Measurements from ENCODE around the gene EIF4B.
"Not testable (repeated sequence)": the region's sequence is repeated elsewhere in the genome, so short reads cannot be mapped to it uniquely, and the experiment has no call there.

EIF4B gene

DNA sequence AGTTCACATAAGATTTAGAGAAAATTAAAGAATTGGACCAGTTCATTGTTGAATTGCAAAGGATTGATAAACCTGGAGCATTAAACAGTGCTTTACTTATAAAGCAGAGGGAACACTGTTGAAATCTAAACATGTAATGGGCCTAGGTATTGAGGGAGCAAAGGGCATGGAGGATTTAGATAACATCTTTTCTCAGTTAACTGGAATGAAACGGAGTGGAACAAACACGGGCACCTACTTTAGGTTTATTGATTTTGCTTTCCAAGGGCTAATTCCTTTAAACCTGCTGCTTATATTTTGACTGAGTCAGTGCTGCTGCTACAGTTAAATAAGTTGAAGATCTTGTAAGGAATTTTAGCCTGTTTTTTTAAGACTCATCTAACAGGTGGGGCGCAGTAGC is 5.6 kb downstream of the EIF4B start:
- Histone ChIP-seq H3K4me1 (ENCODE audit: control insufficient read depth, low read depth, low read length) (peaks cover 5% of the 10 kb centered on the region), H3K4ac (ENCODE audit: low read depth, low read length) (no peak overlapping the region), H2BK15ac (replicated peaks; ENCODE audit: low read depth) (no peak overlapping the region), H2AK5ac (ENCODE audit: low read length) (no peak overlapping the region), H3K18ac (ENCODE audit: low read length) (no peak overlapping the region), H3K4me2 (ENCODE audit: low read length) (no peak overlapping the region), H3K23ac (ENCODE audit: low read length) (no peak overlapping the region), H3K27ac (ENCODE audit: low read depth, low read length) (no peak overlapping the region), H2BK5ac (ENCODE audit: low read length) (no peak overlapping the region), H4K5ac (ENCODE audit: low read length) (no peak overlapping the region), H3K9ac (ENCODE audit: low read length) (no peak overlapping the region), H3K79me2 (ENCODE audit: control insufficient read depth, insufficient read depth, low read length) (peaks cover 83% of the 10 kb centered on the region), H3K27me3 (ENCODE audit: insufficient read depth, low read length, poor library complexity) (no peaks in the 10 kb centered on the region), H3K36me3 (ENCODE audit: control insufficient read depth, insufficient read depth, low read length) (no peaks in the 10 kb centered on the region), H3K56ac (ENCODE audit: low read length) (no peak overlapping the region), H3K79me1 (ENCODE audit: low read length) (no peaks in the 10 kb centered on the region), H4K8ac (ENCODE audit: low read depth, low read length) (no peak overlapping the region), H3K4me3 (ENCODE audit: low read length) (no peak overlapping the region), H2BK120ac (ENCODE audit: low read depth, low read length) (no peak overlapping the region)
- DNase-seq = no peak
- no CpG with 5 or more reads among the region's 3 CpGs for WGBS (ENCODE audit: extremely low coverage, insufficient coverage, low lambda C conversion rate)

DNA sequence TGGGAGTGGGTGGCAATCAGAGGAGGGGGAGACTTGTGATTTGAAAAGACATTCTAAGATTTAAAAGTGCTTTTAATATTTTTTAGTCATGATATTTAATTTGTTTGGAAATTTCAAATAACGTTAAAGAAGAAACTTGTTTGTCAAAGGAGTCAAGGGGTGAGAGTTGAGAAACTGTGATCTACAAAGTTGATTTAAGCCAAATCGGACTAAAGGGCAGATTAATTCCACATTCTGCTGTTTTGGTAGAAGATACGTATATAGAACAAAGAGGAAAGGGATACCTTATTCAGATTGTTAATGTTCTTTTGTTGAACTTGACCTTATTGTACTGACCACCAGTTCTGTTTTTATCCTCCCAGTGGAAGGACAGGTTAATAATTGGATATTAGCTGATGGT is 6.7 kb downstream of the EIF4B start:
- peaks cover 2% of the 10 kb centered on the region for H3K4me1 ChIP-seq (ENCODE audit: control insufficient read depth, low read depth, low read length)
- no peak overlapping the region for H3K27ac ChIP-seq (ENCODE audit: low read depth, low read length)
- no peak for DNase-seq
- peaks cover 1% of the 10 kb centered on the region for H3K79me1 ChIP-seq (ENCODE audit: low read length)
- H2BK5ac ChIP-seq (ENCODE audit: low read length) = no peak overlapping the region
- H3K27me3 ChIP-seq (ENCODE audit: insufficient read depth, low read length, poor library complexity) = no peaks in the 10 kb centered on the region
- no peak overlapping the region for H4K5ac ChIP-seq (ENCODE audit: low read length)
- H3K23ac ChIP-seq (ENCODE audit: low read length) = no peak overlapping the region
- no peak overlapping the region for H4K8ac ChIP-seq (ENCODE audit: low read depth, low read length)
- no peak overlapping the region for H2AK5ac ChIP-seq (ENCODE audit: low read length)
- H3K56ac ChIP-seq (ENCODE audit: low read length) = no peak overlapping the region
- no peak overlapping the region for H2BK15ac ChIP-seq (replicated peaks; ENCODE audit: low read depth)
- H3K4me3 ChIP-seq (ENCODE audit: low read length) = no peak overlapping the region
- peaks cover 75% of the 10 kb centered on the region for H3K79me2 ChIP-seq (ENCODE audit: control insufficient read depth, insufficient read depth, low read length)
- no peak overlapping the region for H3K9ac ChIP-seq (ENCODE audit: low read length)
- H3K4me2 ChIP-seq (ENCODE audit: low read length) = no peak overlapping the region
- H3K18ac ChIP-seq (ENCODE audit: low read length) = no peak overlapping the region
- no peaks in the 10 kb centered on the region for H3K36me3 ChIP-seq (ENCODE audit: control insufficient read depth, insufficient read depth, low read length)
- no peak overlapping the region for H3K4ac ChIP-seq (ENCODE audit: low read depth, low read length)
- no peak overlapping the region for H2BK120ac ChIP-seq (ENCODE audit: low read depth, low read length)
- WGBS (ENCODE audit: extremely low coverage, insufficient coverage, low lambda C conversion rate) = no CpG with 5 or more reads among the region's 3 CpGs

DNA sequence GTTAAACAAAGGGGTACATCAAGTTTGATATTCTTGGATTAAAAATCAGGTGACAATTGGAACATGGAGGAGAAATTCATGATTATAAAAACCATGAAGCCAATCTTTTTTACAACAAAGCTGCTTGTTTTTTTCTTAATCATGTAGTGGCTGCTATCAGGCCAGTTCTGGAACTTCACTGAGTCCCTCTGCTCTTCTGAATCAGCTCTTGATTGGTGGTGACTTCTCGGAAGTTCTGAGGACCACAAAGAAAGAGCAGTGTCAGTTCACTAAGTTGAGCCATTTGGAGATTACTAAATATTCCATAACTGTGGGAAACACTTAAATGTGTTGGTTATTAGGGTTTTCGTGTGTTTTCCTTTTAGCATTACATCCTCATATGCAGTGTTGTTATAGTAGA is 8.5 kb downstream of the EIF4B start:
- no peak for DNase-seq
- Histone ChIP-seq H3K56ac (ENCODE audit: low read length) (no peak overlapping the region), H3K27ac (ENCODE audit: low read depth, low read length) (no peak overlapping the region), H3K4me2 (ENCODE audit: low read length) (no peak overlapping the region), H3K18ac (ENCODE audit: low read length) (no peak overlapping the region), H3K4me3 (ENCODE audit: low read length) (no peak overlapping the region), H2BK120ac (ENCODE audit: low read depth, low read length) (no peak overlapping the region), H3K79me1 (ENCODE audit: low read length) (peaks cover 1% of the 10 kb centered on the region), H3K36me3 (ENCODE audit: control insufficient read depth, insufficient read depth, low read length) (peaks cover under 1% of the 10 kb centered on the region), H3K79me2 (ENCODE audit: control insufficient read depth, insufficient read depth, low read length) (peaks cover 58% of the 10 kb centered on the region), H3K23ac (ENCODE audit: low read length) (no peak overlapping the region), H4K5ac (ENCODE audit: low read length) (no peak overlapping the region), H3K27me3 (ENCODE audit: insufficient read depth, low read length, poor library complexity) (no peaks in the 10 kb centered on the region), H2AK5ac (ENCODE audit: low read length) (no peak overlapping the region), H3K4ac (ENCODE audit: low read depth, low read length) (no peak overlapping the region), H3K4me1 (ENCODE audit: control insufficient read depth, low read depth, low read length) (no peaks in the 10 kb centered on the region), H4K8ac (ENCODE audit: low read depth, low read length) (no peak overlapping the region), H2BK15ac (replicated peaks; ENCODE audit: low read depth) (no peak overlapping the region), H2BK5ac (ENCODE audit: low read length) (no peak overlapping the region), H3K9ac (ENCODE audit: low read length) (no peak overlapping the region)
- no CpG with 5 or more reads among the region's 2 CpGs for WGBS (ENCODE audit: extremely low coverage, insufficient coverage, low lambda C conversion rate)

DNA sequence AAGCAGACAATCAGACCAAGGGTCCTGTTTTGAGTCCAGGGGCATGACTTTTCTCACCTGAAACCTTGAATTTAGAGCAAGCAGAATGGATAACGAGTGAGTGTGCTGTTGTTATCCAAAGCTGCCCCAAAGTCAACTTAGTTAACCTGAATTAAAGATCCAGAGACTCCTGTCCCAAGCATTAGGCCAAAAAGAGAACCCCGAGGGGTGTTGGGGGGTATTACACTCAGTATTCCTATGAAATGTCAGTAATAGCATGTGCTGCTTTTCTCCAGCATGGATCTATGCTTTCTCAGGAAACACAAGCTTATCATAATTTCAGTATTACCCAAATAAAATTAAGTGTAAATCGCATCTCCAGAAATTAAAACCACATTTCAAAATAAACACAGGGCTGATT is 19.0 kb downstream of the EIF4B start:
- Histone ChIP-seq H3K4me1 (ENCODE audit: control insufficient read depth, low read depth, low read length) (no peaks in the 10 kb centered on the region), H3K79me2 (ENCODE audit: control insufficient read depth, insufficient read depth, low read length) (no peaks in the 10 kb centered on the region), H3K27ac (ENCODE audit: low read depth, low read length) (no peak overlapping the region), H3K36me3 (ENCODE audit: control insufficient read depth, insufficient read depth, low read length) (peaks cover 16% of the 10 kb centered on the region), H3K56ac (ENCODE audit: low read length) (no peak overlapping the region), H4K5ac (ENCODE audit: low read length) (no peak overlapping the region), H3K79me1 (ENCODE audit: low read length) (peaks cover 5% of the 10 kb centered on the region), H3K9ac (ENCODE audit: low read length) (no peak overlapping the region), H3K4ac (ENCODE audit: low read depth, low read length) (no peak overlapping the region), H2AK5ac (ENCODE audit: low read length) (no peak overlapping the region), H2BK120ac (ENCODE audit: low read depth, low read length) (no peak overlapping the region), H4K8ac (ENCODE audit: low read depth, low read length) (no peak overlapping the region), H3K18ac (ENCODE audit: low read length) (no peak overlapping the region), H3K23ac (ENCODE audit: low read length) (no peak overlapping the region), H2BK5ac (ENCODE audit: low read length) (no peak overlapping the region), H3K4me3 (ENCODE audit: low read length) (no peak overlapping the region), H3K4me2 (ENCODE audit: low read length) (no peak overlapping the region), H2BK15ac (replicated peaks; ENCODE audit: low read depth) (no peak overlapping the region), H3K27me3 (ENCODE audit: insufficient read depth, low read length, poor library complexity) (no peaks in the 10 kb centered on the region)
- no CpG with 5 or more reads among the region's 3 CpGs for WGBS (ENCODE audit: extremely low coverage, insufficient coverage, low lambda C conversion rate)
- DNase-seq = peak; percentile 22

DNA sequence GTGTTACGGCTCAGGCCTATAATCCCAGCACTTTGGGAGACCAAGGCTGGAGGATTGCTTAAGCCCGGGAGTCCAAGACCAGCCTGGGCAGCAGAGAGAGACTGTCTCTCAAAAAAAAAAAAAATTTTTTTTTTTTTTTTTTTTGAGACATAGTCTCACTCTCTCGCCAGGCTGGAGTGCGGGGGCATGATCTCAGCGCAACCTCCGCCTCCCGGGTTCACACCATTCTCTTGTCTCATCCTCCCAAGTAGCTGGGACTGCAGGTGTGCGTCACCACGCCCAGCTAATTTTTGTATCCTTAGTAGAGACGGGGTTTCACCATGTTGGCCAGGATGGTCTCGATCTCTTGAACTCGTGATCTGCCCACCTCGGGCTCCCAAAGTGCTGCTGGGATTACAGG is 20.8 kb downstream of the EIF4B start:
- not testable (repeated sequence) for H2BK15ac ChIP-seq (replicated peaks; ENCODE audit: low read depth); H3K4me3 ChIP-seq (ENCODE audit: low read length); H3K27me3 ChIP-seq (ENCODE audit: insufficient read depth, low read length, poor library complexity); H3K23ac ChIP-seq (ENCODE audit: low read length); H3K9ac ChIP-seq (ENCODE audit: low read length); H3K4me1 ChIP-seq (ENCODE audit: control insufficient read depth, low read depth, low read length); H2BK5ac ChIP-seq (ENCODE audit: low read length); DNase-seq; H3K4ac ChIP-seq (ENCODE audit: low read depth, low read length); H3K4me2 ChIP-seq (ENCODE audit: low read length); H4K5ac ChIP-seq (ENCODE audit: low read length); H3K18ac ChIP-seq (ENCODE audit: low read length); H3K27ac ChIP-seq (ENCODE audit: low read depth, low read length); H3K56ac ChIP-seq (ENCODE audit: low read length); H3K79me1 ChIP-seq (ENCODE audit: low read length); H4K8ac ChIP-seq (ENCODE audit: low read depth, low read length); H3K79me2 ChIP-seq (ENCODE audit: control insufficient read depth, insufficient read depth, low read length); H2AK5ac ChIP-seq (ENCODE audit: low read length); H2BK120ac ChIP-seq (ENCODE audit: low read depth, low read length)
- WGBS (ENCODE audit: extremely low coverage, insufficient coverage, low lambda C conversion rate) = no CpG with 5 or more reads among the region's 13 CpGs
- H3K36me3 ChIP-seq (ENCODE audit: control insufficient read depth, insufficient read depth, low read length) = peaks cover 16% of the 10 kb centered on the region

DNA sequence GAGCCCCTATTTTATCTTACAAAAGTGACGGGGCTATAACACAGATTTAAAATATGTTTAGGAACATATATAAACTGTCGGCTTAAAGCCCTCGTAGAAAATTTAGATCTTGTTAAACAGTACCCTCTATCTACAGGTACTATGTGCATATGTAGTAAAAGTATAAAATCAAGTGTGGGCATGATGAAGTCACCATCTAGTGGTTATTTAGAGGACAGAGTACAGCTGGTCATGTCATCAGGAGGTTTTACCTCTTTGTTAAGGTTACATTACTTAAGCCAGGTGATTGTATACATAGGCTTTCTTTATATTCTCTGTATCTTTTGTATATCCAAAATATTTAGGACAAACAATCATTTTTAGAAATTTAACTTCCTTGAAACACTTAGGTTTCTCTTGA is 25.4 kb downstream of the EIF4B start:
- Histone ChIP-seq H2BK15ac (replicated peaks; ENCODE audit: low read depth) (no peak overlapping the region), H3K27me3 (ENCODE audit: insufficient read depth, low read length, poor library complexity) (no peaks in the 10 kb centered on the region), H3K36me3 (ENCODE audit: control insufficient read depth, insufficient read depth, low read length) (peaks cover 17% of the 10 kb centered on the region), H4K8ac (ENCODE audit: low read depth, low read length) (no peak overlapping the region), H4K5ac (ENCODE audit: low read length) (no peak overlapping the region), H2BK5ac (ENCODE audit: low read length) (no peak overlapping the region), H3K9ac (ENCODE audit: low read length) (no peak overlapping the region), H3K23ac (ENCODE audit: low read length) (no peak overlapping the region), H3K4me1 (ENCODE audit: control insufficient read depth, low read depth, low read length) (no peaks in the 10 kb centered on the region), H3K4me2 (ENCODE audit: low read length) (no peak overlapping the region), H2AK5ac (ENCODE audit: low read length) (no peak overlapping the region), H3K4me3 (ENCODE audit: low read length) (no peak overlapping the region), H2BK120ac (ENCODE audit: low read depth, low read length) (no peak overlapping the region), H3K4ac (ENCODE audit: low read depth, low read length) (no peak overlapping the region), H3K27ac (ENCODE audit: low read depth, low read length) (no peak overlapping the region), H3K18ac (ENCODE audit: low read length) (no peak overlapping the region), H3K79me1 (ENCODE audit: low read length) (peaks cover 7% of the 10 kb centered on the region), H3K56ac (ENCODE audit: low read length) (no peak overlapping the region), H3K79me2 (ENCODE audit: control insufficient read depth, insufficient read depth, low read length) (peaks cover 4% of the 10 kb centered on the region)
- no CpG with 5 or more reads among the region's 3 CpGs for WGBS (ENCODE audit: extremely low coverage, insufficient coverage, low lambda C conversion rate)
- no peak for DNase-seq
